IPS-15b (cell line): ENCODE data around the gene RAB11FIP2.
A peak's percentile ranks its signal among the peaks of the same experiment; 100 is the strongest.
"Not testable (repeated sequence)": the region's sequence is repeated elsewhere in the genome, so short reads cannot be mapped to it uniquely, and the experiment has no call there.

Source experiments
- H3K27me3 ChIP-seq: one replicate; pipeline ENCODE4 v1.6.1; 2013; ENCODE audit warnings: low read length; ENCODE audit not compliant: control insufficient read depth, insufficient read depth
- H3K36me3 ChIP-seq: one replicate; pipeline ENCODE4 v1.6.1; 2013; ENCODE audit warnings: low read length; ENCODE audit not compliant: control insufficient read depth, insufficient read depth
- H3K4me1 ChIP-seq: one replicate; pipeline ENCODE4 v1.6.1; 2013; ENCODE audit warnings: mild to moderate bottlenecking, low read length; ENCODE audit not compliant: control insufficient read depth, insufficient read depth
- H3K4me3 ChIP-seq: one replicate; pipeline ENCODE4 v1.5.1; 2013; ENCODE audit warnings: low read depth, low read length
- H3K9ac ChIP-seq: one replicate; pipeline ENCODE4 v1.6.1; 2013; ENCODE audit warnings: low read depth, mild to moderate bottlenecking, low read length
- H3K9me3 ChIP-seq: one replicate; pipeline ENCODE4 v1.6.1; 2013; ENCODE audit warnings: mild to moderate bottlenecking, low read length; ENCODE audit not compliant: control insufficient read depth, insufficient read depth

The RAB11FIP2 gene

GRCh38 chr10:118046395-118047156, at the start of gene RAB11FIP2:
TSS of gene RAB11FIP2 (minus strand) at chr10:118046941. CDS start at chr10:118046163, 778 bp downstream.
- Histone ChIP-seq H3K36me3 (no peaks in the 10 kb centered on the region), H3K4me3 (peak within 1 kb of the TSS; percentile 77), H3K4me1 (peaks cover 4% of the 10 kb centered on the region), H3K9ac (peak within 1 kb of the TSS; percentile 50), H3K9me3 (no peaks in the 10 kb centered on the region), H3K27me3 (no peaks in the 10 kb centered on the region)

GRCh38 chr10:118096022-118096421, 49.3 kb upstream of the RAB11FIP2 start:
- no peak overlapping the region for H3K9ac ChIP-seq
- no peaks in the 10 kb centered on the region for H3K36me3 ChIP-seq
- H3K4me3 ChIP-seq = no peak overlapping the region
- no peaks in the 10 kb centered on the region for H3K9me3 ChIP-seq
- no peaks in the 10 kb centered on the region for H3K4me1 ChIP-seq
- H3K27me3 ChIP-seq = no peaks in the 10 kb centered on the region

DNA sequence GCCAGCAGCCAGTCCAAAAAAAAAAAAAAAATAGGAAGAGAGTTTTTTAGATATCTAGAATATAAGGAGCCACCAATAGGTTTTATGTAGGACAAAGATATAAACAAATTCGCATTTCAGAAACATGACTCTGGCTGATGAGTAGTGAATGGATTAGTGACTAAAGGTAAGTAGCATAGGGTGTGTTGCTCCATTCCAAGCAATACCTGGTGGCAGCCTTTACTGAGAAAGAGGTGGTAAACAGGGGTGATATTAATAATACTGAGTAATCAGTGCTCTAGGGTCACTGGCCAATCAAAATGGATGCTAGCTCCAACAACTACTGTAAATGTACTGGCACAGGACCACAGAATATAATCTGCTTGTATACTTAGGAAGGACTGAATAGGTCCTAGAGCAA, 45.5 kb upstream of the RAB11FIP2 start:
- no peak overlapping the region for H3K4me3 ChIP-seq
- no peak overlapping the region for H3K9ac ChIP-seq
- no peaks in the 10 kb centered on the region for H3K36me3 ChIP-seq
- H3K4me1 ChIP-seq = no peaks in the 10 kb centered on the region
- no peaks in the 10 kb centered on the region for H3K27me3 ChIP-seq
- no peaks in the 10 kb centered on the region for H3K9me3 ChIP-seq

DNA sequence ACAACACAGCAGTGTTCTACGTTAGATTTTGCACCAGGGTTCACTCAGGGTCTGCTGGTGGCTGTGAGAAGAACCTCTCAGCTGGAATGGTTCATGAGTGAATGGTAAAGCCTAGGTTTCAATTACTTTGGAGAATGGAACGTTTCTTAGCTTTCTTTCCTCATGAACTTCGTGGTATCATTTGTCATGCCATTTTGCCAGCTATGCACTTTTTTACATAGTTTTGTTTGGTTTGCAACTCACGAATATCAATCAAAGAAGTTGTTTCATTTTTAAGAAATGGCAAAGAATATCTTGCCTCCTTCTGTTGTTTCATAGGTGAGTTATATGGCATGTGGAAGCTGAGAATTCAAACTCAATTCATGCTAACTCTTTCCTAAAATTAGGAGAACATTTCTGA, 34.1 kb upstream of the RAB11FIP2 start:
- Histone ChIP-seq H3K9me3 (no peaks in the 10 kb centered on the region), H3K27me3 (no peaks in the 10 kb centered on the region), H3K4me3 (no peak overlapping the region), H3K4me1 (no peaks in the 10 kb centered on the region), H3K36me3 (no peaks in the 10 kb centered on the region), H3K9ac (no peak overlapping the region)

- H3K36me3 ChIP-seq = no peaks in the 10 kb centered on the region
- no peaks in the 10 kb centered on the region for H3K4me1 ChIP-seq
- no peaks in the 10 kb centered on the region for H3K9me3 ChIP-seq
- H3K27me3 ChIP-seq = no peaks in the 10 kb centered on the region
- no peak overlapping the region for H3K4me3 ChIP-seq
- no peak overlapping the region for H3K9ac ChIP-seq
These were observed 30.0 kb upstream of the RAB11FIP2 start for GRCh38 chr10:118076705-118077104.

GRCh38 chr10:118072840-118073239, 26.1 kb upstream of the RAB11FIP2 start:
- no peak overlapping the region for H3K9ac ChIP-seq
- H3K4me1 ChIP-seq = peaks cover 10% of the 10 kb centered on the region

GRCh38 chr10:118067389-118067788, 20.6 kb upstream of the RAB11FIP2 start:
- not testable (repeated sequence) for H3K9ac ChIP-seq, H3K4me3 ChIP-seq, H3K27me3 ChIP-seq

More at GRCh38 chr10:118072840-118073239, 26.1 kb upstream of the RAB11FIP2 start:
- Histone ChIP-seq H3K4me3 (no peak overlapping the region), H3K9me3 (no peaks in the 10 kb centered on the region), H3K27me3 (no peaks in the 10 kb centered on the region), H3K36me3 (no peaks in the 10 kb centered on the region)

GRCh38 chr10:118062798-118063238, 16.1 kb upstream of the RAB11FIP2 start:
- H3K27me3 ChIP-seq = no peaks in the 10 kb centered on the region
- no peaks in the 10 kb centered on the region for H3K4me1 ChIP-seq
- no peaks in the 10 kb centered on the region for H3K9me3 ChIP-seq

More at GRCh38 chr10:118067389-118067788, 20.6 kb upstream of the RAB11FIP2 start:
- not testable (repeated sequence) for H3K4me1 ChIP-seq, H3K9me3 ChIP-seq, H3K36me3 ChIP-seq

DNA sequence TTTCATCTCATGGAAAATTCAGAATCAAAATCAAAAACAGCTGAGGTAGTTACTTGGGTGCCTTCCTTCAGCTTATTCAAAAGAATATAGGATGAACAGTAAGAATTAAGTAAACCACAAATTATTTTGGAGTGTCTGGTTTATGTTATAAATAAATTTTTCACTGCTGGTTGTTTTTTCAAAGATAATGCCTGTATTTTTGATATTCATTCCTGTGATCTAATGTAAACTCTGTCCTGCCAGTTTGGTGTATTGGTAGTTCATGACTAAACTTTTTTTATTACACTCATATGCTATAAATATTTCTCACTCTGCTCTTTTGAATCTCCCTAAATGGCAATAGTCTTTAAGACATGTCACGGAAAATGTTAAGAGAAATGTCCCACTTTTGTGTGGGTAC, 11.6 kb upstream of the RAB11FIP2 start:
- peaks cover 8% of the 10 kb centered on the region for H3K4me1 ChIP-seq
- H3K9ac ChIP-seq = no peak overlapping the region
- no peaks in the 10 kb centered on the region for H3K9me3 ChIP-seq
- no peaks in the 10 kb centered on the region for H3K36me3 ChIP-seq
- H3K27me3 ChIP-seq = no peaks in the 10 kb centered on the region
- H3K4me3 ChIP-seq = no peak overlapping the region

More at GRCh38 chr10:118062798-118063238, 16.1 kb upstream of the RAB11FIP2 start:
- Histone ChIP-seq H3K9ac (no peak overlapping the region), H3K36me3 (no peaks in the 10 kb centered on the region), H3K4me3 (no peak overlapping the region)

GRCh38 chr10:118057361-118057760, 10.6 kb upstream of the RAB11FIP2 start:
- Histone ChIP-seq H3K4me1 (peaks cover 9% of the 10 kb centered on the region), H3K9ac (no peak overlapping the region), H3K4me3 (peak overlapping the region; percentile 20), H3K27me3 (no peaks in the 10 kb centered on the region), H3K9me3 (no peaks in the 10 kb centered on the region), H3K36me3 (no peaks in the 10 kb centered on the region)

DNA sequence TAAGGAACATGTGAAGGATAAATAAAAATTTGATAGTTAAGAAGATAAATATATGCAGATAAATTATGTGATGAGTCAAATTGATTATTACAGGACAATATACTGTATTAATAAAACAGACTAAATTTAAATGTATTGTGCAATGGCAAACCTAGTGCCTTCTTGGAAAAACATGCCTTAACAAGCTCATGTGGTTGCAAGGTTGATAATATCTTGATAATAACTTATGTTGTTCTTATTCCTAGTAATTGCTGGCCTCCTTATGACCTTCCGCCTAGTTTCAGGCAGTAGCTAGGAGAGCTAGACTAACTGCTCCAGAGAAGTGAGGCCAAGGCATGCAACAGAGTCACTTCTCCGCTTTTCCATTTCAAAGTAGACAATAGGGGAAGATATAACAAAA, 7.6 kb upstream of the RAB11FIP2 start:
- H3K4me3 ChIP-seq = no peak overlapping the region
- H3K36me3 ChIP-seq = no peaks in the 10 kb centered on the region
- no peaks in the 10 kb centered on the region for H3K27me3 ChIP-seq
- no peak overlapping the region for H3K9ac ChIP-seq
- no peaks in the 10 kb centered on the region for H3K9me3 ChIP-seq
- H3K4me1 ChIP-seq = peaks cover 9% of the 10 kb centered on the region

DNA sequence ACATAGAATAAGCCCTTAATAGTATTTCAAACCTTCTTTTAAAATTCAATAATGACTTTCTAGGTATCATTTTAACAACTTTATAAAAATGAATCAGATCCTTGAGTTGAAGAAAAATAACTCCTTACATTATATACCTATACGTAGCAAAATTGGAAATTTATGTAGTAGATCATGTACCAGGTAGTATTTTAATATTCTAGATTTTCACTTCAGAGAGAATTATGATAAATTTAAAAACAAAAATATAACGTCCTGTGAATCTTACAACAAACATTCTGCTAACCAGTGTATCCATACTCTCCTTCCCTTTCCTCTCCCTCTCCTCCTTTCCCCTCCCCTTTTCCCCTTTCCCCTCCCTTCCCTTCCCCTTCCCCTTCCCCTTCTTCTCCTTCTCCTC, 6.1 kb upstream of the RAB11FIP2 start:
- H3K27me3 ChIP-seq = no peaks in the 10 kb centered on the region
- H3K4me3 ChIP-seq = no peak overlapping the region
- H3K4me1 ChIP-seq = peaks cover 9% of the 10 kb centered on the region
- H3K9me3 ChIP-seq = no peaks in the 10 kb centered on the region
- H3K9ac ChIP-seq = no peak overlapping the region
- H3K36me3 ChIP-seq = no peaks in the 10 kb centered on the region
